ENCODE data around the gene DCAKD. TPM values are rescaled to one million over a fixed set of nuclear protein-coding genes. Genes with fewer than 3 reads are reported as not detected.
A peak's percentile ranks its signal among the peaks of the same experiment; 100 is the strongest.

Gene DCAKD
- total RNA-seq, 1 donor from 2014 or later = 91.8 TPM

DNA sequence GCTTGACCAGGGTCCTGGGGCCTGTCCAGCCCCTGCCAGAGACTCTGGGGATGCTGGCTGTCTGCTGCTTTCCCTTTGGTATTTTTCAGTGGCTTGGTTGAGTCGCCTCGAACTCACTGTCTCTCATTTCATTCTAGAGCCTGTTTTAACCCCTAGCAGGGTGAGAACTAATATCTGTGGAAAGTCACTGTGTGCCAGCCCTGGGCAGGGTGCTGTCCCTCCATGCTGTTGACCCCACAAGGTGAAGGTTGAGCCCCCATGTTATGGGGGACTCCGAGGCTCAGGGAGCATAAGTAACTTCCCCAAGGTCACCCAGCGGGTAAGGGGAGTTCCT, 33.0 kb downstream of the DCAKD start:
- Mint-ChIP-seq H3K9me3 (no peaks in the 10 kb centered on the region), H3K36me3 (ENCODE audit: low read depth) (peaks cover 2% of the 10 kb centered on the region), H3K27me3 (ENCODE audit: low read depth) (peaks cover 48% of the 10 kb centered on the region), H3K27ac (ENCODE audit: unreplicated experiment) (no peak overlapping the region), H3K4me1 (peaks cover 28% of the 10 kb centered on the region), H3K4me3 (peak overlapping the region; percentile 94)
- TF ChIP-seq, protein P1, sequence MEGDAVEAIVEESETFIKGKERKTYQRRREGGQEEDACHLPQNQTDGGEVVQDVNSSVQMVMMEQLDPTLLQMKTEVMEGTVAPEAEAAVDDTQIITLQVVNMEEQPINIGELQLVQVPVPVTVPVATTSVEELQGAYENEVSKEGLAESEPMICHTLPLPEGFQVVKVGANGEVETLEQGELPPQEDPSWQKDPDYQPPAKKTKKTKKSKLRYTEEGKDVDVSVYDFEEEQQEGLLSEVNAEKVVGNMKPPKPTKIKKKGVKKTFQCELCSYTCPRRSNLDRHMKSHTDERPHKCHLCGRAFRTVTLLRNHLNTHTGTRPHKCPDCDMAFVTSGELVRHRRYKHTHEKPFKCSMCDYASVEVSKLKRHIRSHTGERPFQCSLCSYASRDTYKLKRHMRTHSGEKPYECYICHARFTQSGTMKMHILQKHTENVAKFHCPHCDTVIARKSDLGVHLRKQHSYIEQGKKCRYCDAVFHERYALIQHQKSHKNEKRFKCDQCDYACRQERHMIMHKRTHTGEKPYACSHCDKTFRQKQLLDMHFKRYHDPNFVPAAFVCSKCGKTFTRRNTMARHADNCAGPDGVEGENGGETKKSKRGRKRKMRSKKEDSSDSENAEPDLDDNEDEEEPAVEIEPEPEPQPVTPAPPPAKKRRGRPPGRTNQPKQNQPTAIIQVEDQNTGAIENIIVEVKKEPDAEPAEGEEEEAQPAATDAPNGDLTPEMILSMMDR (conservative IDR thresholded peaks at IDR 0.05) = no peak
- DNase-seq (ENCODE audit: low read depth, low spot score) = no peak

DNA sequence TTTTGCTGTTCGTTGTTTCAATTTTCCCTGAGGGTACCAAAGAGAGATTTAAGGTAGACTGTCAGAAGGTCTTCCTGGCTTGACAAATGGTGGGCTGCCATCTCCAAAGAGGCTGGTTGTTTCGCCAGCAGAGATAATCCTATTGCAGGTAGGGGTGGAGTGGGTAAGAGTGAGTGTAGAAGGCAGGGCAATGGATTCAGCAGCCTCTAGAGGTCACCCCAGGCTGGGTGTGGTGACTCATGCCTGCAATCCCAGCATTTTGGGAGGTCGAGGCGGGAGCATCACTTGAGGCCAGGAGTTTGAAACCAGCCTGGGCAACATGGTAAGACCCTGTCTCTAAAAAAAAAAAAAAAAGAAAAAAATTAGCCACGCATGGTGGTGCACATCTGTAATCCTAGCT, 34.6 kb downstream of the DCAKD start:
- Mint-ChIP-seq H3K4me1 (peaks cover 28% of the 10 kb centered on the region), H3K27ac (ENCODE audit: unreplicated experiment) (no peak overlapping the region), H3K4me3 (peak overlapping the region; percentile 68), H3K27me3 (ENCODE audit: low read depth) (peaks cover 46% of the 10 kb centered on the region), H3K9me3 (no peaks in the 10 kb centered on the region), H3K36me3 (ENCODE audit: low read depth) (peaks cover 2% of the 10 kb centered on the region)
- DNase-seq (ENCODE audit: low read depth, low spot score) = no peak
- TF ChIP-seq, protein P1 (conservative IDR thresholded peaks at IDR 0.05) = peak; percentile 34

DNA sequence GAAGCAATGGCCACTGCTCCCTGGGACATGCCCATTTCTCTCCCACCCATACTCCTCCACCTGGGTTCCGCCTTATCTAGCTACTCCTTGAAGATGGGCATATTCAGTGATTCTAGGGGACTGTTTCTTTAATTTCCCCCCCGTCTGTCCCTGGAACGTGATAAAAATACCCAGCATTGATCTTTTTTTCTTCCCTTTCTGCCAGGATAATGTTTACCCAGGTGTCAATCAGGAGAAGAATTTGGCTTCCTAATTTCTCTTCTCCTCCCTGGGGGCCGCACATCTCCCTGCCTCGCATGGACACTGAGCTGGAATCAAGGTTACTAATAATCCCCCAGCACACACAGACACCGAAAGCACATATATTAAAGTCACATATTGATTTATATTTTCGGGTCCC, 35.2 kb downstream of the DCAKD start:
- Mint-ChIP-seq H3K27ac (ENCODE audit: unreplicated experiment) (no peak overlapping the region), H3K4me3 (peak overlapping the region; percentile 15), H3K4me1 (peaks cover 25% of the 10 kb centered on the region), H3K27me3 (ENCODE audit: low read depth) (peaks cover 41% of the 10 kb centered on the region), H3K9me3 (no peaks in the 10 kb centered on the region), H3K36me3 (ENCODE audit: low read depth) (peaks cover 2% of the 10 kb centered on the region)
- TF ChIP-seq, protein P1 (conservative IDR thresholded peaks at IDR 0.05) = no peak
- DNase-seq (ENCODE audit: low read depth, low spot score) = no peak

DNA sequence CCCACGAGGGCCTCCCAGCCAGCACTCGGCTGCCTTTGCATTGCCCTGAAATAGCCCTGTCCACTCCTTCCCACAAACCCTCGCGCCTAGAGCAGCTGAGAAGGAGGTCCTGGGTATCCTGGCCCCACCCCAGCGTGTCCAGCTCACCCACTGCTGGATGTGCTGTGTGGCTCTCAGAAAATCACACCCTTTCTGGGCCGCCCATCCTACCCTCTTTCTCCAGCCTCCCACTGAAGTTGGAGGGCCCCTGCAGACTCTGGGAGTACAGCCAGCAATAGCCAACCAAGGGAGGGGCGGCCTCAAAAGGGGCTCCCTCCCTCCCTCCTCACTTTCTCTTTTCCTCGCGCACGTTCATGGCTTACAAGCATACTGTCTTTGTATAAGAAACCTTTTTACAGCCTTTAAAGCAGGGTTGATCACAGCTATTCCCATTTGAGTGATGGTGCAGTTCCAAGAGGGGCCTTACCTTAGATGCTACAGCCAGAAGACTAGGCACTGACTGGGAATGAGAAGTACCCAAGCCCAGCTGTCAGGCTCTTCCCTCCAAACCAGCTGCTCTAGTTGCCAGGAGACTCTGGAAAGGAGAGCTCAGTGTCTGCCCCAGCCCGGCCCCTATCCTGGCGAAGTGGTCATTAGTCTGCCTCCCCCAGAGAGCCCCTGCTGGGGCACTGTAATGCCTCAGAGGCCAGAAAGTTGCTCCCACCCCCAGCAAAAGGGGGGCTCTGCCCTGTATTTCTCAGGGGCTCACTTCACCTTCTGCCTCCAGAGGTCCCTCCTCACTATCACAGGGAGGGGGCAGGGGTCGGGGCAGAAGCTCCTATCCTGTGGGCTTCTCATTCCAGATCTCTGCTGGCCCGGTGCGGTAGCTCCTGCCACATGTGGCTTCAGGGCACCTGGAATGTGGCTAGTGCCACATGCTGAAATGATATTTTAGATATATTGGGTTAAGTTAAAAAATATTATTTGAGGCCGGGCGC, 38.1 kb downstream of the DCAKD start:
- H3K36me3 Mint-ChIP-seq (ENCODE audit: low read depth) = no peaks in the 10 kb centered on the region
- H3K27me3 Mint-ChIP-seq (ENCODE audit: low read depth) = peaks cover 18% of the 10 kb centered on the region
- no peak overlapping the region for H3K4me3 Mint-ChIP-seq
- H3K4me1 Mint-ChIP-seq = peaks cover 5% of the 10 kb centered on the region
- TF ChIP-seq, protein P1 (conservative IDR thresholded peaks at IDR 0.05) = no peak
- DNase-seq (ENCODE audit: low read depth, low spot score) = no peak
- no peaks in the 10 kb centered on the region for H3K9me3 Mint-ChIP-seq
- H3K27ac Mint-ChIP-seq (ENCODE audit: unreplicated experiment) = no peak overlapping the region

DNA sequence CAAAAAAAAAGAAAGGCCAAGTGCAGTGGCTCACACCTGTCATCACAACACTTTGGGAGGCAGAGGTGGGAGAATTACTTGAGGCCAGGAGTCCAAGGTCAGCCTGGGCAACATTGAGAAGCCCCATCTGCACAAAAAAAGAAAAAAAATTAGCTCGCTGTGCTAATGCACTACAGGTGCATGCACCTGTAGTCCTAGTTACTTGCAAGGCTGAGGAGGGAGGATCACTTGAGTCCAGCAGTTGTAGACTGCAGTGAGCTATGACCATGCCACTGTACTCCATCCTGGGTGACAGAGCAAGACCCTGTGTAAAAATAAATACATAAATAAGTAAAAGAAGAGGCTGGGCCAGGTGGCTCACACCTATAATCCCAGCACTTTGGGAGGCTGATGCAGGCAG, 39.7 kb downstream of the DCAKD start:
- peaks cover 16% of the 10 kb centered on the region for H3K27me3 Mint-ChIP-seq (ENCODE audit: low read depth)
- DNase-seq (ENCODE audit: low read depth, low spot score) = no peak
- H3K4me3 Mint-ChIP-seq = no peak overlapping the region
- H3K36me3 Mint-ChIP-seq (ENCODE audit: low read depth) = no peaks in the 10 kb centered on the region
- no peak overlapping the region for H3K27ac Mint-ChIP-seq (ENCODE audit: unreplicated experiment)
- no peaks in the 10 kb centered on the region for H3K9me3 Mint-ChIP-seq
- no peaks in the 10 kb centered on the region for H3K4me1 Mint-ChIP-seq
- TF ChIP-seq, protein P1 (conservative IDR thresholded peaks at IDR 0.05) = no peak
